HL-60/S4 treated with phorbol 12-myristate 13-acetate at 8.2 ng/mL for 4 days and 3 days (cell line): ENCODE results near the gene DOCK3.
"Not testable (repeated sequence)": the region's sequence is repeated elsewhere in the genome, so short reads cannot be mapped to it uniquely, and the experiment has no call there.

Experiments used
- in situ Hi-C: fragments of 300-500 bp; cut with MboI; formaldehyde crosslinking; loops from 2 replicates; pipeline ENCODE4 v1.15.0; 2022; ENCODE audit warnings: low sequenced_read_pairs

The DOCK3 gene

GRCh38 chr3:50971487-50971924, 296.8 kb downstream of the DOCK3 start:
- in situ Hi-C loops, result no loop called here

- in situ Hi-C loops, result no loop called here
Measured at GRCh38 chr3:50972029-50972428, 297.3 kb downstream of the DOCK3 start.

GRCh38 chr3:50978586-50978985, 303.9 kb downstream of the DOCK3 start:
- in situ Hi-C loops, result not testable (repeated sequence)

GRCh38 chr3:50978991-50979667, 304.4 kb downstream of the DOCK3 start:
- in situ Hi-C loops, result no loop called here

GRCh38 chr3:50982540-50983325, 308.0 kb downstream of the DOCK3 start:
- in situ Hi-C loops, result no loop called here

GRCh38 chr3:50983887-50984286, 309.2 kb downstream of the DOCK3 start:
- in situ Hi-C loops, result no loop called here

- in situ Hi-C loops, result no loop called here
Measured at GRCh38 chr3:50985893-50986292, 311.2 kb downstream of the DOCK3 start.

- in situ Hi-C loops, result no loop called here
Measured at GRCh38 chr3:50986726-50987125, 312.0 kb downstream of the DOCK3 start.

GRCh38 chr3:50994537-50994936, 319.8 kb downstream of the DOCK3 start:
- in situ Hi-C loops, result no loop called here

- in situ Hi-C loops, result no loop called here
Measured at GRCh38 chr3:50995085-50995824, 320.5 kb downstream of the DOCK3 start.

GRCh38 chr3:51002495-51002894, 327.8 kb downstream of the DOCK3 start:
- in situ Hi-C loops, result no loop called here

- in situ Hi-C loops, result no loop called here
Measured at GRCh38 chr3:51004235-51004634, 329.5 kb downstream of the DOCK3 start.

- in situ Hi-C loops, result no loop called here
Measured at GRCh38 chr3:51024121-51024520, 349.4 kb downstream of the DOCK3 start.

- in situ Hi-C loops, result no loop called here
Measured at GRCh38 chr3:51024765-51025632, 350.3 kb downstream of the DOCK3 start.

- in situ Hi-C loops, result no loop called here
Measured at GRCh38 chr3:51031666-51032065, 356.9 kb downstream of the DOCK3 start.

GRCh38 chr3:51035630-51036029, 360.9 kb downstream of the DOCK3 start:
- in situ Hi-C loops, result no loop called here

- in situ Hi-C loops, result no loop called here
Measured at GRCh38 chr3:51044982-51045381, 370.3 kb downstream of the DOCK3 start.

GRCh38 chr3:51052562-51052961, 377.8 kb downstream of the DOCK3 start:
- in situ Hi-C loops, result no loop called here

- in situ Hi-C loops, result no loop called here
Measured at GRCh38 chr3:51057121-51057520, 382.4 kb downstream of the DOCK3 start.

- in situ Hi-C loops, result no loop called here
Measured at GRCh38 chr3:51063053-51063452, 388.3 kb downstream of the DOCK3 start.
